ENCODE measurements around the gene ZFYVE16. TPM values are rescaled to one million over a fixed set of nuclear protein-coding genes. Genes with fewer than 3 reads are reported as not detected.
A peak's percentile ranks its signal among the peaks of the same experiment; 100 is the strongest.

Gene ZFYVE16
- total and polyA plus RNA-seq, 2 of the 13 experiments (the other 11 are each of a cell fraction or from before 2014, with no cell fraction given) = 9.3 to 33.3 TPM

DNA sequence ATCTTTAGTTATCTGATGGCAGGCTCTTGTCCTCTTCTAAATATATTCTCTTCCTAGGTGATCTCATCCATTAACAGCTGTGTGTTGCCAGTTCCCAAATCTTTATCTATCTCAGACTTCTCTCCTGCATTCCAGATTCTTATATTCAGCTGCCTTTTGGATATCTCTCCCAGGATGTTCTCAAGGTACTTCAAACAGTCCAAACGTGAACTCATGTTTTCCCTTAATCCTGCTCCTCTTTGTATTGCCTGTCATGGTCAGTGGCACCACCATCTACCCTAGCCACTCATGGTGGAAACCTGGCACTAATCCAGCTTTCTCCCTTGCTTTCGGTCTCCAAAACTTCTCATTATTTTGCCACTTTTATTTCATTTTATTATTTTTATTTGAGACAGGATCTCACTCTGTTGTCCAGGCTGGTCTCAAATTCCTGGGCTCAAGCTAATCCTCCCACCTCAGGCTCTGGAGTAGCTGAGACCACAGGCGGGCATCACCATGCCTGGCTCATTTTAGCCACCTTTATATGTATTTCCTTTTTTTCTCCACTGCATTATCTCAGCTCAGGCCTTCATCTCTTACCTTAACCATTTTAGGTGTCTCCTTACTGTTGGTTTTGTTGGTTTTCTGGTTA is 3.8 kb downstream of the ZFYVE16 start:
- 89% methylated on average over 3 of the region's 3 CpGs for WGBS (ENCODE audit: low lambda C conversion rate)
- POLR2A ChIA-PET = no interaction called here
- Histone ChIP-seq H3K9ac (ENCODE audit: insufficient read depth, low read depth, low read length) (no peak overlapping the region), H3K36me3 (replicated peaks in 1 of 2; ENCODE audit: control insufficient read depth in 1 of 2, insufficient read depth in 2 of 2, low read length in 2 of 2) (no peaks in the 10 kb centered on the region; a peak in 2 of 5 replicates), H3K27ac (ENCODE audit: extremely low read length, insufficient read depth, low read length) (no peak overlapping the region), H2AFZ (ENCODE audit: low read length) (no peak overlapping the region), H3K4me2 (ENCODE audit: low read depth, low read length) (no peak overlapping the region), H3K79me2 (ENCODE audit: insufficient read depth, low read length) (peaks cover 67% of the 10 kb centered on the region), H4K20me1 (ENCODE audit: insufficient read depth, low read length) (peaks cover 5% of the 10 kb centered on the region; the same call in 1 of the 2 replicates), H3K27me3 (ENCODE audit: control insufficient read depth in 1 of 2, insufficient read depth in 2 of 2, low read length in 2 of 2) (no peaks in the 10 kb centered on the region), H3K4me3 (replicated peaks in 1 of 3; ENCODE audit: insufficient read depth in 1 of 3, low read depth in 2 of 3, low read length in 3 of 3) (no peak overlapping the region), H3K4me1 (ENCODE audit: insufficient read depth, low read length) (peaks cover 34% of the 10 kb centered on the region), H3K9me3 (ENCODE audit: low read length) (no peaks in the 10 kb centered on the region)
- no TSS peak for BruUV-seq (replicated peaks)
- FAIRE-seq (no peak), ATAC-seq (no peak), DNase-seq (ENCODE audit: low spot score) (no peak)
- TF ChIP-seq ZNF740 (CRISPR knock-in tag; IDR thresholded peaks at IDR 0.05) = no peak
- CTCF ChIA-PET (ENCODE audit: low intra/inter-chr PET ratio, low total read pairs) = no interaction called here
- intact Hi-C loops (cut with micrococcal nuclease; ENCODE audit: unreplicated experiment) = no loop called here
- in situ Hi-C loops (cut with HindIII; ENCODE audit: extremely low pct_ligation_motif_present, low pct_unique_long_range_greater_than_20kb) = no loop called here

GRCh38 chr5:80414113-80414512 is 6.2 kb downstream of the ZFYVE16 start:
- H4K20me1 ChIP-seq (ENCODE audit: insufficient read depth, low read length) = peaks cover 4% of the 10 kb centered on the region; the same call in 1 of the 2 replicates
- ATAC-seq (no peak), DNase-seq (ENCODE audit: low spot score) (no peak), FAIRE-seq (no peak)
- peaks cover 33% of the 10 kb centered on the region for H3K4me1 ChIP-seq (ENCODE audit: insufficient read depth, low read length)
- H3K4me2 ChIP-seq (ENCODE audit: low read depth, low read length) = no peak overlapping the region
- CTCF ChIA-PET (ENCODE audit: low intra/inter-chr PET ratio, low total read pairs) = no interaction called here
- no TSS peak for BruUV-seq (replicated peaks)
- 100% methylated on average over 1 of the region's 1 CpG for WGBS (ENCODE audit: low lambda C conversion rate)
- no peaks in the 10 kb centered on the region for H3K9me3 ChIP-seq (ENCODE audit: low read length)
- H3K4me3 ChIP-seq (replicated peaks in 1 of 3; ENCODE audit: insufficient read depth in 1 of 3, low read depth in 2 of 3, low read length in 3 of 3) = no peak overlapping the region
- in situ Hi-C loops (cut with HindIII; ENCODE audit: extremely low pct_ligation_motif_present, low pct_unique_long_range_greater_than_20kb) (no loop called here), intact Hi-C loops (cut with micrococcal nuclease; ENCODE audit: unreplicated experiment) (no loop called here)
- no peak overlapping the region for H3K9ac ChIP-seq (ENCODE audit: insufficient read depth, low read depth, low read length)
- POLR2A ChIA-PET = no interaction called here
- H3K36me3 ChIP-seq (replicated peaks in 1 of 2; ENCODE audit: control insufficient read depth in 1 of 2, insufficient read depth in 2 of 2, low read length in 2 of 2) = no peaks in the 10 kb centered on the region; a peak in 2 of 5 replicates
- TF ChIP-seq CEBPG (CRISPR knock-in tag; IDR thresholded peaks at IDR 0.05) (peak; percentile 73), ZSCAN12 (CRISPR knock-in tag; IDR thresholded peaks at IDR 0.05) (no peak), CEBPB (IDR thresholded peaks at IDR 0.05; ENCODE audit: borderline replicate concordance, low read depth, low read length) (peak; percentile 87), ZNF644 (CRISPR knock-in tag; IDR thresholded peaks at IDR 0.05; ENCODE audit: low read depth) (peak; percentile 66; the same call in 1 of the 2 replicates)
- no peaks in the 10 kb centered on the region for H3K27me3 ChIP-seq (ENCODE audit: control insufficient read depth in 1 of 2, insufficient read depth in 2 of 2, low read length in 2 of 2)
- H3K79me2 ChIP-seq (ENCODE audit: insufficient read depth, low read length) = peaks cover 74% of the 10 kb centered on the region
- no peak overlapping the region for H3K27ac ChIP-seq (ENCODE audit: extremely low read length, insufficient read depth, low read length)
- H2AFZ ChIP-seq (ENCODE audit: low read length) = no peak overlapping the region
